HEK293 (cell line): ENCODE measurements around the gene PCDH9.

ENCODE experiments used
- CTCF ChIA-PET: fragments of 350-600 bp; formaldehyde crosslinking; extraction: SDS; loops from one replicate; lab custom pipeline; 2021; ENCODE audit warnings: antibody characterized with exemption; lab: Yijun Ruan, JAX
- POLR2A ChIA-PET: fragments of 300-600 bp; formaldehyde crosslinking; extraction: SDS; loops from one replicate; lab custom pipeline; 2020; ENCODE audit warnings: antibody characterized with exemption, inconsistent platforms; lab: Yijun Ruan, JAX
- H3K27ac ChIP-seq: fragments of 200-500 bp; sonication (Bioruptor generic); 2 replicates; pipeline ENCODE4 v1.5.1; 2014; ENCODE audit warnings: low read depth, low read length, control low read depth, inconsistent platforms; ENCODE audit errors: extremely low read depth
- H3K36me3 ChIP-seq, 2 experiments: fragments of 200-500 bp in 1 of 2; sonication (Bioruptor generic) in 1 of 2; 1 replicate in 1 of 2; 2 replicates in 1 of 2; pipeline ENCODE4 v1.5.1; 2014 to 2017; ENCODE audit warnings: inconsistent platforms in 2 of 2, low read length in 2 of 2; ENCODE audit not compliant: control insufficient read depth in 2 of 2, insufficient read depth in 1 of 2
- H3K4me1 ChIP-seq: fragments of 200-500 bp; sonication (Bioruptor generic); 2 replicates; pipeline ENCODE4 v1.5.1; 2014; ENCODE audit warnings: mild to moderate bottlenecking, low read length, inconsistent platforms; ENCODE audit not compliant: control insufficient read depth, insufficient read depth
- H3K4me3 ChIP-seq: 2 replicates; pipeline ENCODE4 v1.5.1; 2011; ENCODE audit warnings: low read depth, mild to moderate bottlenecking, control low read depth, low read length, moderate library complexity
- H3K9me3 ChIP-seq: fragments of 200-500 bp; sonication (Bioruptor generic); 2 replicates; pipeline ENCODE4 v1.5.1; 2014; ENCODE audit warnings: low read depth, low read length, inconsistent platforms; ENCODE audit not compliant: control insufficient read depth, insufficient read depth
- FEZF1 ChIP-seq: fragments of 450-650 bp; formaldehyde crosslinking; IDR thresholded peaks from 2 replicates; pipeline ENCODE4 v1.5.1; 2016; ENCODE audit warnings: missing biosample characterization, missing genetic modification characterization
- GLIS2 ChIP-seq: fragments of 450-650 bp; formaldehyde crosslinking; IDR thresholded peaks from 2 replicates; pipeline ENCODE4 v1.5.1; 2016; ENCODE audit warnings: missing biosample characterization, missing genetic modification characterization
- KLF16 ChIP-seq: fragments of 450-650 bp; formaldehyde crosslinking; IDR thresholded peaks from 2 replicates; pipeline ENCODE4 v1.5.1; 2017; ENCODE audit warnings: missing biosample characterization, missing genetic modification characterization
- OSR2 ChIP-seq: fragments of 450-650 bp; formaldehyde crosslinking; IDR thresholded peaks from 2 replicates; pipeline ENCODE4 v1.5.1; 2016; ENCODE audit warnings: missing biosample characterization, missing genetic modification characterization
- SALL2 ChIP-seq: fragments of 450-650 bp; formaldehyde crosslinking; IDR thresholded peaks from 2 replicates; pipeline ENCODE4 v1.5.0; 2017; ENCODE audit warnings: missing biosample characterization, mild to moderate bottlenecking, missing genetic modification characterization, borderline replicate concordance
- SCRT1 ChIP-seq: fragments of 450-650 bp; formaldehyde crosslinking; IDR thresholded peaks from 2 replicates; pipeline ENCODE4 v1.5.1; 2016; ENCODE audit warnings: missing biosample characterization, missing genetic modification characterization, borderline replicate concordance
- SCRT2 ChIP-seq: fragments of 450-650 bp; formaldehyde crosslinking; IDR thresholded peaks from 2 replicates; pipeline ENCODE4 v1.5.1; 2016; ENCODE audit warnings: missing biosample characterization, missing genetic modification characterization
- SETDB1 ChIP-seq: IDR thresholded peaks from one replicate; pipeline ENCODE4 v1.6.1; 2017; ENCODE audit warnings: mild to moderate bottlenecking, low read length, moderate library complexity, mixed read lengths; ENCODE audit not compliant: insufficient read length
- ZBTB17 ChIP-seq: fragments of 450-650 bp; formaldehyde crosslinking; IDR thresholded peaks from 2 replicates; pipeline ENCODE4 v1.5.1; 2016; ENCODE audit warnings: missing biosample characterization, missing genetic modification characterization
- ZFP37 ChIP-seq: fragments of 450-650 bp; formaldehyde crosslinking; IDR thresholded peaks from 2 replicates; pipeline ENCODE4 v1.5.1; 2016; ENCODE audit warnings: missing biosample characterization, missing genetic modification characterization
- ZIC2 ChIP-seq: fragments of 450-650 bp; formaldehyde crosslinking; IDR thresholded peaks from 2 replicates; pipeline ENCODE4 v1.5.1; 2016; ENCODE audit warnings: missing biosample characterization, missing genetic modification characterization
- ZNF121 ChIP-seq: fragments of 450-650 bp; formaldehyde crosslinking; IDR thresholded peaks from 2 replicates; pipeline ENCODE4 v1.5.1; 2016; ENCODE audit warnings: missing biosample characterization, missing genetic modification characterization
- ZNF138 ChIP-seq: fragments of 450-650 bp; formaldehyde crosslinking; IDR thresholded peaks from 2 replicates; pipeline ENCODE4 v1.5.1; 2016; ENCODE audit warnings: missing biosample characterization, missing genetic modification characterization, borderline replicate concordance
- ZNF169 ChIP-seq: fragments of 450-650 bp; formaldehyde crosslinking; IDR thresholded peaks from 2 replicates; pipeline ENCODE4 v1.5.1; 2016; ENCODE audit warnings: missing biosample characterization, missing genetic modification characterization
- ZNF175 ChIP-seq: fragments of 450-650 bp; formaldehyde crosslinking; IDR thresholded peaks from 2 replicates; pipeline ENCODE4 v1.5.1; 2016; ENCODE audit warnings: missing biosample characterization, missing genetic modification characterization
- ZNF266 ChIP-seq: fragments of 450-650 bp; formaldehyde crosslinking; IDR thresholded peaks from 2 replicates; pipeline ENCODE4 v1.5.1; 2016; ENCODE audit warnings: missing biosample characterization, missing genetic modification characterization, low read depth
- ZNF37A ChIP-seq: fragments of 450-650 bp; IDR thresholded peaks from 2 replicates; pipeline ENCODE4 v1.5.1; 2018; ENCODE audit warnings: missing biosample characterization, missing genetic modification characterization
- ZNF404 ChIP-seq: fragments of 450-650 bp; formaldehyde crosslinking; IDR thresholded peaks from 2 replicates; pipeline ENCODE4 v1.5.1; 2017; ENCODE audit warnings: missing biosample characterization, missing genetic modification characterization
- ZNF530 ChIP-seq: fragments of 450-650 bp; formaldehyde crosslinking; IDR thresholded peaks from 2 replicates; pipeline ENCODE4 v1.5.1; 2016; ENCODE audit warnings: low read depth, missing biosample characterization, missing genetic modification characterization
- ZNF600 ChIP-seq: fragments of 450-650 bp; formaldehyde crosslinking; IDR thresholded peaks from 2 replicates; pipeline ENCODE4 v1.5.1; 2016; ENCODE audit warnings: missing biosample characterization, missing genetic modification characterization
- ZNF623 ChIP-seq: fragments of 450-650 bp; formaldehyde crosslinking; IDR thresholded peaks from 2 replicates; pipeline ENCODE4 v1.5.1; 2016; ENCODE audit warnings: missing biosample characterization, missing genetic modification characterization
- ZNF670 ChIP-seq: fragments of 450-650 bp; formaldehyde crosslinking; IDR thresholded peaks from 2 replicates; pipeline ENCODE4 v1.5.1; 2016; ENCODE audit warnings: missing biosample characterization, missing genetic modification characterization, low read depth
- ZNF707 ChIP-seq: fragments of 450-650 bp; formaldehyde crosslinking; IDR thresholded peaks from 2 replicates; pipeline ENCODE4 v1.5.1; 2016; ENCODE audit warnings: missing biosample characterization, missing genetic modification characterization
- ZNF76 ChIP-seq: fragments of 450-650 bp; formaldehyde crosslinking; IDR thresholded peaks from 2 replicates; pipeline ENCODE4; 2016; ENCODE audit warnings: low read depth, missing biosample characterization, missing genetic modification characterization, borderline replicate concordance
- ZNF776 ChIP-seq: fragments of 450-650 bp; formaldehyde crosslinking; IDR thresholded peaks from 2 replicates; pipeline ENCODE4 v1.5.0; 2017; ENCODE audit warnings: missing biosample characterization, missing genetic modification characterization, borderline replicate concordance
- ZXDB ChIP-seq: fragments of 450-650 bp; formaldehyde crosslinking; IDR thresholded peaks from 2 replicates; pipeline ENCODE4 v1.5.1; 2016; ENCODE audit warnings: missing biosample characterization, missing genetic modification characterization
- TF ChIP-seq, protein P1 (sequence below): fragments of 450-650 bp; formaldehyde crosslinking; IDR thresholded peaks from 2 replicates; pipeline ENCODE4 v1.5.1; 2016; ENCODE audit warnings: missing biosample characterization, missing genetic modification characterization
- TF ChIP-seq, protein P2 (sequence below): fragments of 450-650 bp; formaldehyde crosslinking; IDR thresholded peaks from 2 replicates; pipeline ENCODE4 v1.5.1; 2016; ENCODE audit warnings: missing biosample characterization, missing genetic modification characterization
- TF ChIP-seq, protein P3 (sequence below): fragments of 450-650 bp; formaldehyde crosslinking; conservative IDR thresholded peaks from 2 replicates; pipeline ENCODE4 v1.5.1; 2016; ENCODE audit warnings: low read depth, missing biosample characterization, missing genetic modification characterization
- TF ChIP-seq, protein P4 (sequence below): fragments of 450-650 bp; formaldehyde crosslinking; IDR thresholded peaks from 2 replicates; pipeline ENCODE4 v1.5.1; 2016; ENCODE audit warnings: missing biosample characterization, missing genetic modification characterization
- TF ChIP-seq, protein P5 (sequence below): fragments of 450-650 bp; formaldehyde crosslinking; IDR thresholded peaks from 2 replicates; pipeline ENCODE4 v1.5.1; 2016; ENCODE audit warnings: missing biosample characterization, missing genetic modification characterization, low read depth
- TF ChIP-seq, protein P6 (sequence below): fragments of 450-650 bp; formaldehyde crosslinking; IDR thresholded peaks from 2 replicates; pipeline ENCODE4 v1.5.1; 2016; ENCODE audit warnings: missing biosample characterization, missing genetic modification characterization

Gene PCDH9

DNA sequence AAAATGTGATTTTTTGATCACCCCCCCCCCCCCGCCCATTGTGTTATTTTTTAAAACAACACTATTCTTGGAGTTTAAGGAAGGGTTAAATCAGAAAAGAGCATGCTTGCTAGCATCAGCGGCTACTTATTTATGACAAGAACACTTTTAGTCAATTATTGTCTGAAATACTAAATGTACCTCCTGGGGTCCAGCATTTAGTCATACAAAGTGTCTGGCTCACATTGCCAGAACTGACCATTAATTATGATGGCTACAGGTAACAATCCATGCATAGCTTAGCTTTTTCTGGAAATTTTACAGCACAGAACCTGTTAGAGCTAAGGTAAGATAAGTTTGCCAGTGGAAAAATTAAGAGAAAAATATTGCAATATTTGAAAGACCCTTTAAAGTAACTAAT lies 90.1 kb downstream of the PCDH9 start:
- no peaks in the 10 kb centered on the region for H3K9me3 ChIP-seq

DNA sequence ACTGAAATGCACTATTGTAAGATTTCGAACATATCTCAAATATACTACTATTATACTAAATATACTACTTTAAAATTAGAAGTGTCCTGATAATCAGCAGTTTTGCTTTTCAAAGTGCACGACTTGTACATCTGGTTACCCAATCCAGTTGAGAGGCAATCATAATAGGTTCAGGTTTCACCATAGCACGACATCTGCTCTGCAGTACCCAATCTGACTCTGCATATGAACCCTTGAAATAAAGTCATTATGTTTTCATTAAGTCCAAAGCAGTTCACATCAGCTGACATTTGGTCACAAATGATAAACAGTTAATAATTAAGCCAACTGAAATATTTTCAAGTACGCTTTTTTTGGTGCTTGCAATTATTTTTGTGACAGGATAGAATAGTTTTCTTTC lies 90.6 kb downstream of the PCDH9 start:
- no peak overlapping the region for H3K4me3 ChIP-seq
- H3K4me1 ChIP-seq, result no peaks in the 10 kb centered on the region
- H3K27ac ChIP-seq, result no peak overlapping the region
- no peaks in the 10 kb centered on the region for H3K9me3 ChIP-seq
- no peaks in the 10 kb centered on the region for H3K36me3 ChIP-seq
- ChIA-PET CTCF (no interaction called here), POLR2A (no interaction called here)
- TF ChIP-seq, protein P1, sequence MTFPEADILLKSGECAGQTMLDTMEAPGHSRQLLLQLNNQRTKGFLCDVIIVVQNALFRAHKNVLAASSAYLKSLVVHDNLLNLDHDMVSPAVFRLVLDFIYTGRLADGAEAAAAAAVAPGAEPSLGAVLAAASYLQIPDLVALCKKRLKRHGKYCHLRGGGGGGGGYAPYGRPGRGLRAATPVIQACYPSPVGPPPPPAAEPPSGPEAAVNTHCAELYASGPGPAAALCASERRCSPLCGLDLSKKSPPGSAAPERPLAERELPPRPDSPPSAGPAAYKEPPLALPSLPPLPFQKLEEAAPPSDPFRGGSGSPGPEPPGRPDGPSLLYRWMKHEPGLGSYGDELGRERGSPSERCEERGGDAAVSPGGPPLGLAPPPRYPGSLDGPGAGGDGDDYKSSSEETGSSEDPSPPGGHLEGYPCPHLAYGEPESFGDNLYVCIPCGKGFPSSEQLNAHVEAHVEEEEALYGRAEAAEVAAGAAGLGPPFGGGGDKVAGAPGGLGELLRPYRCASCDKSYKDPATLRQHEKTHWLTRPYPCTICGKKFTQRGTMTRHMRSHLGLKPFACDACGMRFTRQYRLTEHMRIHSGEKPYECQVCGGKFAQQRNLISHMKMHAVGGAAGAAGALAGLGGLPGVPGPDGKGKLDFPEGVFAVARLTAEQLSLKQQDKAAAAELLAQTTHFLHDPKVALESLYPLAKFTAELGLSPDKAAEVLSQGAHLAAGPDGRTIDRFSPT (tag by site-specific recombination), result no peak
- TF ChIP-seq OSR2 (tag by site-specific recombination), result no peak
- no peak for TF ChIP-seq ZNF530 (tag by site-specific recombination)
- no peak for TF ChIP-seq ZXDB (tag by site-specific recombination)
- TF ChIP-seq, protein P2, sequence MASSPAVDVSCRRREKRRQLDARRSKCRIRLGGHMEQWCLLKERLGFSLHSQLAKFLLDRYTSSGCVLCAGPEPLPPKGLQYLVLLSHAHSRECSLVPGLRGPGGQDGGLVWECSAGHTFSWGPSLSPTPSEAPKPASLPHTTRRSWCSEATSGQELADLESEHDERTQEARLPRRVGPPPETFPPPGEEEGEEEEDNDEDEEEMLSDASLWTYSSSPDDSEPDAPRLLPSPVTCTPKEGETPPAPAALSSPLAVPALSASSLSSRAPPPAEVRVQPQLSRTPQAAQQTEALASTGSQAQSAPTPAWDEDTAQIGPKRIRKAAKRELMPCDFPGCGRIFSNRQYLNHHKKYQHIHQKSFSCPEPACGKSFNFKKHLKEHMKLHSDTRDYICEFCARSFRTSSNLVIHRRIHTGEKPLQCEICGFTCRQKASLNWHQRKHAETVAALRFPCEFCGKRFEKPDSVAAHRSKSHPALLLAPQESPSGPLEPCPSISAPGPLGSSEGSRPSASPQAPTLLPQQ (tag by site-specific recombination), result no peak
- TF ChIP-seq ZNF266 (tag by site-specific recombination), result no peak
- TF ChIP-seq ZNF175 (tag by site-specific recombination), result no peak
- TF ChIP-seq FEZF1 (tag by site-specific recombination), result no peak
- TF ChIP-seq ZNF600 (tag by site-specific recombination), result no peak
- TF ChIP-seq ZNF121 (tag by site-specific recombination), result no peak
- no peak for TF ChIP-seq SCRT2 (tag by site-specific recombination)
- TF ChIP-seq GLIS2 (tag by site-specific recombination), result no peak
- TF ChIP-seq ZNF76 (tag by site-specific recombination), result no peak

More for the DNA sequence above, 90.1 kb downstream of the PCDH9 start:
- TF ChIP-seq ZNF670 (no peak), ZNF404 (tag by site-specific recombination) (no peak), ZFP37 (tag by site-specific recombination) (no peak), ZNF138 (no peak), SALL2 (tag by site-specific recombination) (no peak), ZNF623 (no peak), KLF16 (tag by site-specific recombination) (no peak), ZIC2 (tag by site-specific recombination) (no peak), SETDB1 (no peak), ZNF37A (no peak), ZNF776 (no peak), ZNF707 (tag by site-specific recombination) (no peak), ZBTB17 (tag by site-specific recombination) (no peak), SCRT1 (tag by site-specific recombination) (no peak), ZNF169 (tag by site-specific recombination) (no peak)
- TF ChIP-seq, protein P3, sequence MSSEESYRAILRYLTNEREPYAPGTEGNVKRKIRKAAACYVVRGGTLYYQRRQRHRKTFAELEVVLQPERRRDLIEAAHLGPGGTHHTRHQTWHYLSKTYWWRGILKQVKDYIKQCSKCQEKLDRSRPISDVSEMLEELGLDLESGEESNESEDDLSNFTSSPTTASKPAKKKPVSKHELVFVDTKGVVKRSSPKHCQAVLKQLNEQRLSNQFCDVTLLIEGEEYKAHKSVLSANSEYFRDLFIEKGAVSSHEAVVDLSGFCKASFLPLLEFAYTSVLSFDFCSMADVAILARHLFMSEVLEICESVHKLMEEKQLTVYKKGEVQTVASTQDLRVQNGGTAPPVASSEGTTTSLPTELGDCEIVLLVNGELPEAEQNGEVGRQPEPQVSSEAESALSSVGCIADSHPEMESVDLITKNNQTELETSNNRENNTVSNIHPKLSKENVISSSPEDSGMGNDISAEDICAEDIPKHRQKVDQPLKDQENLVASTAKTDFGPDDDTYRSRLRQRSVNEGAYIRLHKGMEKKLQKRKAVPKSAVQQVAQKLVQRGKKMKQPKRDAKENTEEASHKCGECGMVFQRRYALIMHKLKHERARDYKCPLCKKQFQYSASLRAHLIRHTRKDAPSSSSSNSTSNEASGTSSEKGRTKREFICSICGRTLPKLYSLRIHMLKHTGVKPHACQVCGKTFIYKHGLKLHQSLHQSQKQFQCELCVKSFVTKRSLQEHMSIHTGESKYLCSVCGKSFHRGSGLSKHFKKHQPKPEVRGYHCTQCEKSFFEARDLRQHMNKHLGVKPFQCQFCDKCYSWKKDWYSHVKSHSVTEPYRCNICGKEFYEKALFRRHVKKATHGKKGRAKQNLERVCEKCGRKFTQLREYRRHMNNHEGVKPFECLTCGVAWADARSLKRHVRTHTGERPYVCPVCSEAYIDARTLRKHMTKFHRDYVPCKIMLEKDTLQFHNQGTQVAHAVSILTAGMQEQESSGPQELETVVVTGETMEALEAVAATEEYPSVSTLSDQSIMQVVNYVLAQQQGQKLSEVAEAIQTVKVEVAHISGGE (tag by site-specific recombination), result no peak
- TF ChIP-seq, protein P4, sequence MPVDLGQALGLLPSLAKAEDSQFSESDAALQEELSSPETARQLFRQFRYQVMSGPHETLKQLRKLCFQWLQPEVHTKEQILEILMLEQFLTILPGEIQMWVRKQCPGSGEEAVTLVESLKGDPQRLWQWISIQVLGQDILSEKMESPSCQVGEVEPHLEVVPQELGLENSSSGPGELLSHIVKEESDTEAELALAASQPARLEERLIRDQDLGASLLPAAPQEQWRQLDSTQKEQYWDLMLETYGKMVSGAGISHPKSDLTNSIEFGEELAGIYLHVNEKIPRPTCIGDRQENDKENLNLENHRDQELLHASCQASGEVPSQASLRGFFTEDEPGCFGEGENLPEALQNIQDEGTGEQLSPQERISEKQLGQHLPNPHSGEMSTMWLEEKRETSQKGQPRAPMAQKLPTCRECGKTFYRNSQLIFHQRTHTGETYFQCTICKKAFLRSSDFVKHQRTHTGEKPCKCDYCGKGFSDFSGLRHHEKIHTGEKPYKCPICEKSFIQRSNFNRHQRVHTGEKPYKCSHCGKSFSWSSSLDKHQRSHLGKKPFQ (tag by site-specific recombination), result no peak
- TF ChIP-seq, protein P5, sequence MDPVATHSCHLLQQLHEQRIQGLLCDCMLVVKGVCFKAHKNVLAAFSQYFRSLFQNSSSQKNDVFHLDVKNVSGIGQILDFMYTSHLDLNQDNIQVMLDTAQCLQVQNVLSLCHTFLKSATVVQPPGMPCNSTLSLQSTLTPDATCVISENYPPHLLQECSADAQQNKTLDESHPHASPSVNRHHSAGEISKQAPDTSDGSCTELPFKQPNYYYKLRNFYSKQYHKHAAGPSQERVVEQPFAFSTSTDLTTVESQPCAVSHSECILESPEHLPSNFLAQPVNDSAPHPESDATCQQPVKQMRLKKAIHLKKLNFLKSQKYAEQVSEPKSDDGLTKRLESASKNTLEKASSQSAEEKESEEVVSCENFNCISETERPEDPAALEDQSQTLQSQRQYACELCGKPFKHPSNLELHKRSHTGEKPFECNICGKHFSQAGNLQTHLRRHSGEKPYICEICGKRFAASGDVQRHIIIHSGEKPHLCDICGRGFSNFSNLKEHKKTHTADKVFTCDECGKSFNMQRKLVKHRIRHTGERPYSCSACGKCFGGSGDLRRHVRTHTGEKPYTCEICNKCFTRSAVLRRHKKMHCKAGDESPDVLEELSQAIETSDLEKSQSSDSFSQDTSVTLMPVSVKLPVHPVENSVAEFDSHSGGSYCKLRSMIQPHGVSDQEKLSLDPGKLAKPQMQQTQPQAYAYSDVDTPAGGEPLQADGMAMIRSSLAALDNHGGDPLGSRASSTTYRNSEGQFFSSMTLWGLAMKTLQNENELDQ (tag by site-specific recombination), result no peak
- TF ChIP-seq, protein P6, sequence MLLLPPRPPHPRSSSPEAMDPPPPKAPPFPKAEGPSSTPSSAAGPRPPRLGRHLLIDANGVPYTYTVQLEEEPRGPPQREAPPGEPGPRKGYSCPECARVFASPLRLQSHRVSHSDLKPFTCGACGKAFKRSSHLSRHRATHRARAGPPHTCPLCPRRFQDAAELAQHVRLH (tag by site-specific recombination), result no peak
- CTCF ChIA-PET, result interaction anchor here (0.7 kb wide), 1 partner anchor 35 kb away, joined by 3 read pairs; no protein-coding TSS in a partner anchor
- Histone ChIP-seq H3K4me1 (no peaks in the 10 kb centered on the region), H3K36me3 (no peaks in the 10 kb centered on the region), H3K27ac (no peak overlapping the region), H3K4me3 (no peak overlapping the region)
- POLR2A ChIA-PET, result no interaction called here
